Tibial artery (tissue), 4 donors: ENCODE results near the gene RAX2.

Source experiments
- DNase-seq, 2 donors: peaks; one replicate each; pipeline ENCODE4 v3.0.0-alpha.2; 2019
- H3K27ac ChIP-seq, 2 donors: fragments of 200-600 bp; sonication (generic) in 1 of 2; 1 replicate in 1 of 2; 2 replicates in 1 of 2; pipeline ENCODE4 v1.5.1; 2018 to 2019; ENCODE audit warnings: mild to moderate bottlenecking in 1 of 2
- H3K27me3 ChIP-seq, 2 donors: fragments of 200-600 bp; sonication (generic) in 1 of 2; one replicate each; pipeline versions ENCODE4 v1.5.1 to v1.6.0; 2016 to 2019
- H3K36me3 ChIP-seq, 3 donors: fragments of 200-600 bp; sonication (generic) in 2 of 3; one replicate each; pipeline ENCODE4 v1.5.1; 2016 to 2019; ENCODE audit warnings: mild to moderate bottlenecking in 2 of 3
- H3K4me1 ChIP-seq, 4 donors: fragments of 200-600 bp; sonication (generic) in 2 of 4; 1 replicate in 3 of 4; 2 replicates in 1 of 4; pipeline ENCODE4 v1.5.1; 2016 to 2019
- H3K4me3 ChIP-seq, 2 donors: fragments of 200-600 bp; sonication (generic) in 1 of 2; 1 replicate in 1 of 2; 2 replicates in 1 of 2; pipeline ENCODE4 v1.5.1; 2018 to 2019; ENCODE audit warnings: mild to moderate bottlenecking in 2 of 2
- H3K9me3 ChIP-seq, 3 donors: fragments of 200-600 bp; sonication (generic) in 1 of 3; one replicate each; pipeline ENCODE4 v1.5.1; 2016 to 2019
- intact Hi-C: fragments of 100-400 bp; cut with DNase I; formaldehyde crosslinking; loops from one replicate; pipeline ENCODE4 v1.15.0; 2023; ENCODE audit warnings: low total_unique reads
- TF ChIP-seq, protein P1 (sequence below), 2 experiments: fragments of 200-600 bp in 1 of 2; fragments of 450-650 bp in 1 of 2; IDR thresholded peaks; one replicate each; pipeline ENCODE4 v1.5.1; 2017 to 2019; ENCODE audit warnings: antibody characterized with exemption in 2 of 2, mild to moderate bottlenecking in 1 of 2, moderate library complexity in 1 of 2

The RAX2 gene

DNA sequence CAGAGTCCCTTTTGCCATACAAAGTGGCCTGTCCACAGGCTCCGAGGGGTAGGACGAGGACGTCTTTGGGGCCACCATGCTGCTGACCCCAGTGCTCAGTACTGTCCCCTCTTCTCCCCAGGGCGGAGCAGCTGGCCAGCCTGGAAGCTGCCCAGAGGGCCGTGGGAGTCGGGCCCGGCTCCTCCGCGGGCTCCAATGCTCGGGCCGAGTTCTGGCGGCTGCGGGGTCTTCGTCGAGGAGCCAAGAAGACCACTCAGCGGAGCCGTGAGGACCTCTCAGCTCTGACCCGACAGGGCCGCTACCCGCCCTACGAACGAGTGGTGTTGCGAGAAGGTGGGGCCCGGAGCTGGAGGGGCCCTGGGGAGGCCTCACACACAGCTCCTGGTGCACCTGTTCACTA is 31.6 kb downstream of the RAX2 start:
- Histone ChIP-seq H3K4me1 (no peaks in the 10 kb centered on the region), H3K27me3 (peaks cover 0 to 22% of the 10 kb centered on the region in 2 donors), H3K9me3 (no peaks in the 10 kb centered on the region), H3K4me3 (no peak overlapping the region), H3K36me3 (peaks cover 0 to 31% (median 0%) of the 10 kb centered on the region in 3 donors), H3K27ac (no peak overlapping the region)
- TF ChIP-seq, protein P1, sequence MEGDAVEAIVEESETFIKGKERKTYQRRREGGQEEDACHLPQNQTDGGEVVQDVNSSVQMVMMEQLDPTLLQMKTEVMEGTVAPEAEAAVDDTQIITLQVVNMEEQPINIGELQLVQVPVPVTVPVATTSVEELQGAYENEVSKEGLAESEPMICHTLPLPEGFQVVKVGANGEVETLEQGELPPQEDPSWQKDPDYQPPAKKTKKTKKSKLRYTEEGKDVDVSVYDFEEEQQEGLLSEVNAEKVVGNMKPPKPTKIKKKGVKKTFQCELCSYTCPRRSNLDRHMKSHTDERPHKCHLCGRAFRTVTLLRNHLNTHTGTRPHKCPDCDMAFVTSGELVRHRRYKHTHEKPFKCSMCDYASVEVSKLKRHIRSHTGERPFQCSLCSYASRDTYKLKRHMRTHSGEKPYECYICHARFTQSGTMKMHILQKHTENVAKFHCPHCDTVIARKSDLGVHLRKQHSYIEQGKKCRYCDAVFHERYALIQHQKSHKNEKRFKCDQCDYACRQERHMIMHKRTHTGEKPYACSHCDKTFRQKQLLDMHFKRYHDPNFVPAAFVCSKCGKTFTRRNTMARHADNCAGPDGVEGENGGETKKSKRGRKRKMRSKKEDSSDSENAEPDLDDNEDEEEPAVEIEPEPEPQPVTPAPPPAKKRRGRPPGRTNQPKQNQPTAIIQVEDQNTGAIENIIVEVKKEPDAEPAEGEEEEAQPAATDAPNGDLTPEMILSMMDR (IDR thresholded peaks at IDR 0.05), result no peak
- no peak for DNase-seq
- intact Hi-C loops, result no loop called here

DNA sequence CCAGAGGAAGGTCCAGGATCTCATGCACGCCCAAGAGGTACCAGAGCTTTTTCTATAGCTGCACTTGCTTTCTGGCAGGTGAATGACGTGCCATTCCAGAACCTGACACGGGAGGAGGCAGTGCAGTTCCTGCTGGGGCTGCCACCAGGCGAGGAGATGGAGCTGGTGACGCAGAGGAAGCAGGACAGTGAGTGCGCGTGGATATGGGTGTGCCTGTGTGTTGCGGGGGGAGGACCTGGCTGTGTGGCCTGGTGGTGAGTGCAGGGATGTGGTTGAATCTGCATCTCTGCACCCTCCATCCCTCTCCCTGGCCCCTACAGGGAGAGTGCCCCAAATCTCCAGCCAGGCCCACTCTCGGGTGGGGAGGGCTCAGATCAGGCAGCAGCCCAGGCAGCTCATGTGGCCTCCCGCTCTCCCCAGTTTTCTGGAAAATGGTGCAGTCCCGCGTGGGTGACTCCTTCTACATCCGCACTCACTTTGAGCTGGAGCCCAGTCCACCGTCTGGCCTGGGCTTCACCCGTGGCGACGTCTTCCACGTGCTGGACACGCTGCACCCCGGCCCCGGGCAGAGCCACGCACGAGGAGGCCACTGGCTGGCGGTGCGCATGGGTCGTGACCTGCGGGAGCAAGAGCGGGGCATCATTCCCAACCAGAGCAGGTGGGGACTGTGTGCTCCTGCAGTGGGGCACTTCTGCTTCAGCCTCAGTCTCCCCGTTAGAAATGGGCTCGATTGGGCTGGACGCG is 33.4 kb downstream of the RAX2 start:
- Histone ChIP-seq H3K36me3 (peaks cover 0 to 31% (median 0%) of the 10 kb centered on the region in 3 donors), H3K4me3 (no peak overlapping the region), H3K9me3 (no peaks in the 10 kb centered on the region), H3K27ac (no peak overlapping the region), H3K27me3 (peaks cover 0 to 29% of the 10 kb centered on the region in 2 donors), H3K4me1 (no peaks in the 10 kb centered on the region)
- DNase-seq, result no peak
- TF ChIP-seq, protein P1 (IDR thresholded peaks at IDR 0.05), result no peak
- intact Hi-C loops, result no loop called here

DNA sequence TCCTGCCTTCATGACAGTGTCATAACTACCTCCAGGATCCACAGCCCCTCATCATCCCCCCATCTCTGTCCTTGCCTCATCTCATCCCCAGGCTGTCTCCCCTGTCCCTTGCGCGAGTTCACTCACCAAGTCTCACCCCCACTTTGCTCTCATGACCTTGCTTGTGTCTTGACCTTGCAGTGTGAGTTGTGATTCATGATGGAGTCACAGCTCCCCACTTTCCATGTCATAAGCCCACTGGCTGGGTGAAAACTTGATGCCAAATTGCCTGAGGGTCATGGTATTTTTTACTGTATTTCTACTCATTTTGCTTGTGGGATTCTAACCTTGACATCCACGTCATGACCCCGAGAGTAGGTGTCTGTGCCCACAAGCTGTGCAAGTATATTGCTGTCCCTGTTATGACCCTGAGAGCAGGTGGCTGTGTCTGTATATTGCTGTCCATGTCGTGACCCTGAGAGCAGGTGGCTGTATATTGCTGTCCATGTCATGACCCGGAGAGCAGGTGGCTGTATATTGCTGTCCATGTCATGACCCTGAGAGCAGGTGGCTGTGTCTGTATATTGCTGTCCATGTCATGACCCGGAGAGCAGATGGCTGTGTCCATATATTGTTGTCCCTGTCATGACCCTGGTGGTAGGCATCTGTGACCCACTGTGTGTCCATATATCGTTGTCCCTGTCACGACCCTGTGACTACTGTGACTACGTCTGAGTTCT is 34.4 kb downstream of the RAX2 start:
- Histone ChIP-seq H3K9me3 (no peaks in the 10 kb centered on the region), H3K4me3 (no peak overlapping the region), H3K27ac (no peak overlapping the region), H3K27me3 (peaks cover 0 to 29% of the 10 kb centered on the region in 2 donors), H3K36me3 (peaks cover 0 to 31% (median 0%) of the 10 kb centered on the region in 3 donors), H3K4me1 (no peaks in the 10 kb centered on the region)
- TF ChIP-seq, protein P1 (IDR thresholded peaks at IDR 0.05), result no peak
- intact Hi-C loops, result no loop called here
- DNase-seq, result no peak

GRCh38 chr19:3736106-3736724 is 35.8 kb downstream of the RAX2 start:
- intact Hi-C loops, result no loop called here
- Histone ChIP-seq H3K4me3 (no peak overlapping the region), H3K27me3 (peaks cover 0 to 29% of the 10 kb centered on the region in 2 donors), H3K36me3 (peaks cover 0 to 36% (median 0%) of the 10 kb centered on the region in 3 donors), H3K4me1 (no peaks in the 10 kb centered on the region), H3K27ac (no peak overlapping the region), H3K9me3 (no peaks in the 10 kb centered on the region)
- DNase-seq, result no peak
- TF ChIP-seq, protein P1 (IDR thresholded peaks at IDR 0.05), result no peak

GRCh38 chr19:3734310-3734600 is 37.8 kb downstream of the RAX2 start:
- intact Hi-C loops, result no loop called here
- Histone ChIP-seq H3K36me3 (peaks cover 0 to 27% (median 0%) of the 10 kb centered on the region in 3 donors), H3K9me3 (peaks cover 0 to 4% (median 0%) of the 10 kb centered on the region in 3 donors), H3K27me3 (peaks cover 0 to 25% of the 10 kb centered on the region in 2 donors), H3K4me1 (no peaks in the 10 kb centered on the region), H3K27ac (no peak overlapping the region), H3K4me3 (no peak overlapping the region)
- no peak for DNase-seq
- TF ChIP-seq, protein P1 (IDR thresholded peaks at IDR 0.05), result no peak
